Transverse colon (tissue), 3 donors: ENCODE data around the gene PRR19.

ENCODE experiments used
- EP300 ChIP-seq: sonication (generic); formaldehyde crosslinking; IDR thresholded peaks from one replicate; pipeline ENCODE4 v1.6.1; 2017; ENCODE audit warnings: antibody characterized with exemption, low read depth
- POLR2A ChIP-seq: fragments of 450-650 bp; IDR thresholded peaks from one replicate; pipeline ENCODE4 v1.6.1; 2016; ENCODE audit warnings: antibody characterized with exemption, mild to moderate bottlenecking, moderate library complexity
- TF ChIP-seq, protein P1 (sequence below), 5 experiments: fragments of 200-600 bp in 3 of 5; fragments of 450-650 bp in 2 of 5; sonication (generic) in 3 of 5; IDR thresholded peaks; 1 replicate in 2 of 5; 2 replicates in 3 of 5; pipeline ENCODE4 v1.5.1; 2016 to 2017; ENCODE audit warnings: antibody characterized with exemption in 5 of 5, inconsistent platforms in 3 of 5, mild to moderate bottlenecking in 2 of 5, moderate library complexity in 1 of 5

GRCh38 chr19:42268704-42269477 lies 33.0 kb upstream of the PRR19 start, which contains the start of gene CIC:
- TF ChIP-seq, protein P1, sequence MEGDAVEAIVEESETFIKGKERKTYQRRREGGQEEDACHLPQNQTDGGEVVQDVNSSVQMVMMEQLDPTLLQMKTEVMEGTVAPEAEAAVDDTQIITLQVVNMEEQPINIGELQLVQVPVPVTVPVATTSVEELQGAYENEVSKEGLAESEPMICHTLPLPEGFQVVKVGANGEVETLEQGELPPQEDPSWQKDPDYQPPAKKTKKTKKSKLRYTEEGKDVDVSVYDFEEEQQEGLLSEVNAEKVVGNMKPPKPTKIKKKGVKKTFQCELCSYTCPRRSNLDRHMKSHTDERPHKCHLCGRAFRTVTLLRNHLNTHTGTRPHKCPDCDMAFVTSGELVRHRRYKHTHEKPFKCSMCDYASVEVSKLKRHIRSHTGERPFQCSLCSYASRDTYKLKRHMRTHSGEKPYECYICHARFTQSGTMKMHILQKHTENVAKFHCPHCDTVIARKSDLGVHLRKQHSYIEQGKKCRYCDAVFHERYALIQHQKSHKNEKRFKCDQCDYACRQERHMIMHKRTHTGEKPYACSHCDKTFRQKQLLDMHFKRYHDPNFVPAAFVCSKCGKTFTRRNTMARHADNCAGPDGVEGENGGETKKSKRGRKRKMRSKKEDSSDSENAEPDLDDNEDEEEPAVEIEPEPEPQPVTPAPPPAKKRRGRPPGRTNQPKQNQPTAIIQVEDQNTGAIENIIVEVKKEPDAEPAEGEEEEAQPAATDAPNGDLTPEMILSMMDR (IDR thresholded peaks at IDR 0.05): no peak
- TF ChIP-seq POLR2A: no peak
- TF ChIP-seq EP300: no peak
